SK-N-SH treated with all-trans-retinoic acid at 6 μM for 48 hours (cell line): Measurements from ENCODE around the gene EXOC3.

ENCODE experiments used
- ATAC-seq: fragments of 200-7000 bp; cut with Tn5 transposase; 3 replicates; pipeline ENCODE4 v1.9.1; 2020; ENCODE audit warnings: mild to moderate bottlenecking, moderate library complexity
- ARNTL ChIP-seq: fragments of 450-650 bp; formaldehyde crosslinking; IDR thresholded peaks from 2 replicates; pipeline ENCODE4 v1.5.0; 2020; ENCODE audit warnings: low read depth, mild to moderate bottlenecking, moderate library complexity, borderline replicate concordance
- BACH2 ChIP-seq: fragments of 250-450 bp; sonication (Bioruptor Pico); IDR thresholded peaks from 2 replicates; pipeline ENCODE4 v1.9.0; 2021; ENCODE audit warnings: mild to moderate bottlenecking, borderline replicate concordance
- CSDC2 ChIP-seq: fragments of 250-450 bp; sonication (Bioruptor Pico); IDR thresholded peaks from 2 replicates; pipeline ENCODE4 v1.5.0; 2020; ENCODE audit warnings: mild to moderate bottlenecking, moderate library complexity
- GLIS3 ChIP-seq: fragments of 250-450 bp; sonication (Bioruptor Pico); IDR thresholded peaks from 2 replicates; pipeline ENCODE4 v1.5.0; 2020; ENCODE audit warnings: mild to moderate bottlenecking, moderate library complexity
- ISL1 ChIP-seq: fragments of 250-450 bp; sonication (Bioruptor Pico); IDR thresholded peaks from 2 replicates; pipeline ENCODE4 v2.1.2; 2022; ENCODE audit warnings: mild to moderate bottlenecking, moderate library complexity
- OSR1 ChIP-seq: fragments of 250-450 bp; sonication (Bioruptor Pico); IDR thresholded peaks from 2 replicates; pipeline ENCODE4 v1.8.0; 2022; ENCODE audit warnings: moderate library complexity, mild to moderate bottlenecking, inconsistent platforms
- POU6F1 ChIP-seq: fragments of 250-450 bp; sonication (Bioruptor Pico); IDR thresholded peaks from 2 replicates; pipeline ENCODE4 v1.8.0; 2021; ENCODE audit warnings: low read depth, mild to moderate bottlenecking, moderate library complexity, borderline replicate concordance
- PPARA ChIP-seq: fragments of 250-450 bp; sonication (Bioruptor Pico); IDR thresholded peaks from 2 replicates; pipeline ENCODE4 v1.5.0; 2020; ENCODE audit warnings: mild to moderate bottlenecking, borderline replicate concordance
- RARB ChIP-seq: fragments of 250-450 bp; sonication (Bioruptor Pico); IDR thresholded peaks from 2 replicates; pipeline ENCODE4 v1.8.0; 2021; ENCODE audit warnings: mild to moderate bottlenecking, moderate library complexity
- SNAI2 ChIP-seq: fragments of 250-450 bp; sonication (Bioruptor Pico); IDR thresholded peaks from 2 replicates; pipeline ENCODE4 v1.5.0; 2020; ENCODE audit warnings: mild to moderate bottlenecking, moderate library complexity
- TCF4 ChIP-seq: fragments of 250-450 bp; sonication (Bioruptor Pico); IDR thresholded peaks from 2 replicates; pipeline ENCODE4 v1.8.0; 2021; ENCODE audit warnings: mild to moderate bottlenecking, moderate library complexity, borderline replicate concordance
- TOX ChIP-seq: fragments of 250-450 bp; sonication (Bioruptor Pico); IDR thresholded peaks from 2 replicates; pipeline ENCODE4 v1.8.0; 2021; ENCODE audit warnings: mild to moderate bottlenecking, moderate library complexity, borderline replicate concordance
- TSHZ2 ChIP-seq: fragments of 250-450 bp; sonication (Bioruptor Pico); IDR thresholded peaks from 2 replicates; pipeline ENCODE4 v1.5.0; 2020; ENCODE audit warnings: mild to moderate bottlenecking, moderate library complexity
- ZC3H10 ChIP-seq: fragments of 250-450 bp; sonication (Bioruptor Pico); IDR thresholded peaks from 2 replicates; pipeline ENCODE4 v1.5.1; 2021; ENCODE audit warnings: mild to moderate bottlenecking, moderate library complexity
- ZFP3 ChIP-seq: fragments of 250-450 bp; sonication (Bioruptor Pico); IDR thresholded peaks from 2 replicates; pipeline ENCODE4 v1.5.0; 2020; ENCODE audit warnings: mild to moderate bottlenecking, moderate library complexity
- ZFP30 ChIP-seq: fragments of 450-650 bp; formaldehyde crosslinking; IDR thresholded peaks from 2 replicates; pipeline ENCODE4 v1.5.0; 2022; ENCODE audit warnings: mild to moderate bottlenecking, moderate library complexity
- ZNF70 ChIP-seq: fragments of 450-650 bp; formaldehyde crosslinking; IDR thresholded peaks from 2 replicates; pipeline ENCODE4 v1.5.0; 2020; ENCODE audit warnings: mild to moderate bottlenecking, moderate library complexity
- ZNF8 ChIP-seq: fragments of 450-650 bp; formaldehyde crosslinking; IDR thresholded peaks from 2 replicates; pipeline ENCODE4 v1.5.0; 2020; ENCODE audit warnings: mild to moderate bottlenecking, moderate library complexity
- TF ChIP-seq, protein P1 (sequence below): fragments of 250-450 bp; sonication (Bioruptor Pico); IDR thresholded peaks from 2 replicates; pipeline ENCODE4 v1.5.1; 2021; ENCODE audit warnings: mild to moderate bottlenecking, moderate library complexity
- TF ChIP-seq, protein P2 (sequence below): fragments of 250-450 bp; sonication (Bioruptor Pico); IDR thresholded peaks from 2 replicates; pipeline ENCODE4 v1.5.1; 2020; ENCODE audit warnings: low read depth, mild to moderate bottlenecking, moderate library complexity
- TF ChIP-seq, protein P3 (sequence below): fragments of 250-450 bp; sonication (Bioruptor Pico); IDR thresholded peaks from 2 replicates; pipeline ENCODE4 v1.8.0; 2020; ENCODE audit warnings: mild to moderate bottlenecking, moderate library complexity, borderline replicate concordance

The EXOC3 gene

GRCh38 chr5:513216-514100 lies 70.5 kb downstream of the EXOC3 start:
- TF ChIP-seq CSDC2 (CRISPR knock-in tag) = no peak
- no peak for TF ChIP-seq TCF4 (CRISPR knock-in tag)
- TF ChIP-seq POU6F1 (CRISPR knock-in tag) = no peak
- TF ChIP-seq OSR1 (CRISPR knock-in tag) = no peak
- TF ChIP-seq, protein P1, sequence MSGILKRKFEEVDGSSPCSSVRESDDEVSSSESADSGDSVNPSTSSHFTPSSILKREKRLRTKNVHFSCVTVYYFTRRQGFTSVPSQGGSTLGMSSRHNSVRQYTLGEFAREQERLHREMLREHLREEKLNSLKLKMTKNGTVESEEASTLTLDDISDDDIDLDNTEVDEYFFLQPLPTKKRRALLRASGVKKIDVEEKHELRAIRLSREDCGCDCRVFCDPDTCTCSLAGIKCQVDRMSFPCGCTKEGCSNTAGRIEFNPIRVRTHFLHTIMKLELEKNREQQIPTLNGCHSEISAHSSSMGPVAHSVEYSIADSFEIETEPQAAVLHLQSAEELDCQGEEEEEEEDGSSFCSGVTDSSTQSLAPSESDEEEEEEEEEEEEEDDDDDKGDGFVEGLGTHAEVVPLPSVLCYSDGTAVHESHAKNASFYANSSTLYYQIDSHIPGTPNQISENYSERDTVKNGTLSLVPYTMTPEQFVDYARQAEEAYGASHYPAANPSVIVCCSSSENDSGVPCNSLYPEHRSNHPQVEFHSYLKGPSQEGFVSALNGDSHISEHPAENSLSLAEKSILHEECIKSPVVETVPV (CRISPR knock-in tag) = no peak
- TF ChIP-seq ZNF8 (CRISPR knock-in tag) = no peak
- TF ChIP-seq ZC3H10 (CRISPR knock-in tag) = no peak
- TF ChIP-seq TSHZ2 = no peak
- TF ChIP-seq, protein P2, sequence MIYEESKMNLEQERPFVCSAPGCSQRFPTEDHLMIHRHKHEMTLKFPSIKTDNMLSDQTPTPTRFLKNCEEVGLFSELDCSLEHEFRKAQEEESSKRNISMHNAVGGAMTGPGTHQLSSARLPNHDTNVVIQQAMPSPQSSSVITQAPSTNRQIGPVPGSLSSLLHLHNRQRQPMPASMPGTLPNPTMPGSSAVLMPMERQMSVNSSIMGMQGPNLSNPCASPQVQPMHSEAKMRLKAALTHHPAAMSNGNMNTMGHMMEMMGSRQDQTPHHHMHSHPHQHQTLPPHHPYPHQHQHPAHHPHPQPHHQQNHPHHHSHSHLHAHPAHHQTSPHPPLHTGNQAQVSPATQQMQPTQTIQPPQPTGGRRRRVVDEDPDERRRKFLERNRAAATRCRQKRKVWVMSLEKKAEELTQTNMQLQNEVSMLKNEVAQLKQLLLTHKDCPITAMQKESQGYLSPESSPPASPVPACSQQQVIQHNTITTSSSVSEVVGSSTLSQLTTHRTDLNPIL = no peak
- no peak for TF ChIP-seq ISL1 (CRISPR knock-in tag)
- TF ChIP-seq ZFP30 (CRISPR knock-in tag) = no peak
- TF ChIP-seq RARB (CRISPR knock-in tag) = no peak
- TF ChIP-seq BACH2 (CRISPR knock-in tag) = no peak
- TF ChIP-seq GLIS3 = no peak
- no peak for ATAC-seq

- TF ChIP-seq TCF4 (CRISPR knock-in tag) (no peak), OSR1 (CRISPR knock-in tag) (no peak), ARNTL (no peak), ZFP30 (CRISPR knock-in tag) (no peak), ZNF8 (CRISPR knock-in tag) (no peak), CSDC2 (CRISPR knock-in tag) (no peak), ZFP3 (no peak), ZNF70 (CRISPR knock-in tag) (no peak), ISL1 (CRISPR knock-in tag) (no peak), PPARA (CRISPR knock-in tag) (no peak), ZC3H10 (CRISPR knock-in tag) (no peak), TSHZ2 (no peak), TOX (CRISPR knock-in tag) (no peak), SNAI2 (CRISPR knock-in tag) (no peak)
- TF ChIP-seq, protein P3, sequence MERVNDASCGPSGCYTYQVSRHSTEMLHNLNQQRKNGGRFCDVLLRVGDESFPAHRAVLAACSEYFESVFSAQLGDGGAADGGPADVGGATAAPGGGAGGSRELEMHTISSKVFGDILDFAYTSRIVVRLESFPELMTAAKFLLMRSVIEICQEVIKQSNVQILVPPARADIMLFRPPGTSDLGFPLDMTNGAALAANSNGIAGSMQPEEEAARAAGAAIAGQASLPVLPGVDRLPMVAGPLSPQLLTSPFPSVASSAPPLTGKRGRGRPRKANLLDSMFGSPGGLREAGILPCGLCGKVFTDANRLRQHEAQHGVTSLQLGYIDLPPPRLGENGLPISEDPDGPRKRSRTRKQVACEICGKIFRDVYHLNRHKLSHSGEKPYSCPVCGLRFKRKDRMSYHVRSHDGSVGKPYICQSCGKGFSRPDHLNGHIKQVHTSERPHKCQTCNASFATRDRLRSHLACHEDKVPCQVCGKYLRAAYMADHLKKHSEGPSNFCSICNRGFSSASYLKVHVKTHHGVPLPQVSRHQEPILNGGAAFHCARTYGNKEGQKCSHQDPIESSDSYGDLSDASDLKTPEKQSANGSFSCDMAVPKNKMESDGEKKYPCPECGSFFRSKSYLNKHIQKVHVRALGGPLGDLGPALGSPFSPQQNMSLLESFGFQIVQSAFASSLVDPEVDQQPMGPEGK = no peak
- TF ChIP-seq, protein P2 = no peak
- TF ChIP-seq, protein P1 (CRISPR knock-in tag) = no peak
- TF ChIP-seq, all 23 proteins: peak for 0
- no peak for ATAC-seq
Measured at GRCh38 chr5:514101-514485, 71.1 kb downstream of the EXOC3 start.
